22Rv1 (cell line): ENCODE data around the gene RNF215.

ENCODE experiments used
- ZFX ChIP-seq: fragments of 450-650 bp; IDR thresholded peaks from 2 replicates; pipeline ENCODE4 v1.6.1; 2017; ENCODE audit warnings: antibody characterized with exemption, borderline replicate concordance
- TF ChIP-seq, protein P1 (sequence below): fragments of 450-650 bp; IDR thresholded peaks from 2 replicates; pipeline ENCODE4 v1.5.1; 2017; ENCODE audit warnings: mild to moderate bottlenecking

DNA sequence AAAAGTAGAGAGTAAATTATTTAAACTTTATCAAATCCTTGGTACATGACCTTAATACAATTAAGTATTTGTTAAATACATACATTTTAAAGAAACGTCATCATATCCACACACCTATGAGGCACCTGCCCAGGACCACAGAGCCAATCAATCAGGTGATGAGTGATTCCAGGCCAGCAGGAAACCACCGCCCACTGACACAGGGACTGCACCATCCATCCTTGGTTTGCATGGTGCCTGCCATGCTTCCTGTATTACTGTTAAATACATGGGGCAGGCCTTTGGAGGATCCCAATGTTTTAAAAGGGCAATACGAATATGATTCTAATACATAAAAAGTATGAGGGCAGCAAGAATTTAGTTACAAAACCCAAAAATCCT lies 53.5 kb downstream of the RNF215 start:
- TF ChIP-seq, protein P1, sequence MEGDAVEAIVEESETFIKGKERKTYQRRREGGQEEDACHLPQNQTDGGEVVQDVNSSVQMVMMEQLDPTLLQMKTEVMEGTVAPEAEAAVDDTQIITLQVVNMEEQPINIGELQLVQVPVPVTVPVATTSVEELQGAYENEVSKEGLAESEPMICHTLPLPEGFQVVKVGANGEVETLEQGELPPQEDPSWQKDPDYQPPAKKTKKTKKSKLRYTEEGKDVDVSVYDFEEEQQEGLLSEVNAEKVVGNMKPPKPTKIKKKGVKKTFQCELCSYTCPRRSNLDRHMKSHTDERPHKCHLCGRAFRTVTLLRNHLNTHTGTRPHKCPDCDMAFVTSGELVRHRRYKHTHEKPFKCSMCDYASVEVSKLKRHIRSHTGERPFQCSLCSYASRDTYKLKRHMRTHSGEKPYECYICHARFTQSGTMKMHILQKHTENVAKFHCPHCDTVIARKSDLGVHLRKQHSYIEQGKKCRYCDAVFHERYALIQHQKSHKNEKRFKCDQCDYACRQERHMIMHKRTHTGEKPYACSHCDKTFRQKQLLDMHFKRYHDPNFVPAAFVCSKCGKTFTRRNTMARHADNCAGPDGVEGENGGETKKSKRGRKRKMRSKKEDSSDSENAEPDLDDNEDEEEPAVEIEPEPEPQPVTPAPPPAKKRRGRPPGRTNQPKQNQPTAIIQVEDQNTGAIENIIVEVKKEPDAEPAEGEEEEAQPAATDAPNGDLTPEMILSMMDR = no peak
- TF ChIP-seq ZFX = no peak
